HG03025 (cell line): Measurements from ENCODE around the gene SLC1A3.
"Not testable (repeated sequence)": the region's sequence is repeated elsewhere in the genome, so short reads cannot be mapped to it uniquely, and the experiment has no call there.

Experiments used
- ATAC-seq: cut with Tn5 transposase; IDR thresholded peaks from one replicate; pipeline ENCODE4 v1.9.1; 2021; ENCODE audit warnings: mild to moderate bottlenecking, moderate library complexity; ENCODE audit not compliant: unreplicated experiment, low FRiP score

SLC1A3 gene

DNA sequence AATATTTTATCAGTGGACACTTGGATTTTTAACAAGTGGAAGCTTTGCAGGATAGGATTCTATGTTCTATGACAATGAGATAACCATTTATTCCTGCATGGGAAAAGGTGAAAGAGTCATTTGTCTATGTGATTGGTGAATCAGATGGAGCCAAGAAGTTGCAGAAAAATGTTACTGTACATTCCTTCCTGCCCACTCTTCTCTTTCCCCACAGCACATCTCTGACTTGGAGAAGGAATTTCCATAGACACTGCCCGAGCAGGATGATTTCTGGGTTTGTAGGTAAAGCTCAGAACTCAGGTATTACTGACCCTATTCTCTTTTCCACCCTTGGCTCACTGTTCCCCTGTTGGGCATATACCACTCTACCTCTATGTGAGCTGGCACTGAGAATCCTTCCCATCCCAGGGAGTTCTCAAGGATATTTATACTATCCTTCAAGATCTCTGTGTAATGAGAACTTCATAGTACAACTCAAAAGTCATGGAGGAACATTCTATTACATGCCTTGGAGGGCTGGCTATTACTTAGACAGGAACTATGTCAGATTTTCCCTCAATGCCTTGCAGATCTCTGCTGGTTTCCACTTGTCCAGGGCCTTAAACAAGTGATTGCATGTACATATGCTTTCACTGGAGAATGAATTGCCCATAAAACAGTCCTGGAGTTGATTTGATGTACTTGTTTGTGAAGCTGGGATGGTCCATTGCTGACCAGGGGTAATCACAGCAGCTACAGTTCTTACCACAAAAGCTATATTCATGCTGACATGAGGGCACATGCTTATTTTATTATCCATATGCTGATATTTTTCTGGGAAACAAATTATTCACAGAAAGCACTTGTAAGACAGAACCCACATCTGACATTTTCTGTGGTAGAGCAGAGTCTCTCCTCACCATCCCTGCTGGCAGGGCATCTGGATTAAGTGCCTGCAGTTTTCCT, 24.1 kb downstream of the SLC1A3 start:
- ATAC-seq: no peak

DNA sequence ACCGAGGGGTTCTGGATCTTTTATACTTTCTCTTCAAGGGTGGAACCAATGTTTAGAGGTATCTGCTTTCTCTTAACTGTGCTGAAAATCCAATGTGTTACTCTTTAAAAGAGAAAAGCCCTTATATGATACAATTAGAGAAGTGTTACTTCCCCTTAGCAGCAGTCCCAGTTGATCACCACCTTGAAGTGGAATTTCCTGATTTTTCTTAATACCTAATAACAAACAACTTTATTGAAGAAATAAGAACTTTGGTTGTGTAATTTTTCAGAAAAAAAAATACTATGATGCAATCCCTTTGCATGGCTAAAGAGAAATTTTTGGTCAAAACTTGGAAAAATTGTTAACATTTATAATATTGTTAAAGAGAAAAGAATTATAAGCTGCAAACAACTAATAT, 24.7 kb downstream of the SLC1A3 start:
- no peak for ATAC-seq

DNA sequence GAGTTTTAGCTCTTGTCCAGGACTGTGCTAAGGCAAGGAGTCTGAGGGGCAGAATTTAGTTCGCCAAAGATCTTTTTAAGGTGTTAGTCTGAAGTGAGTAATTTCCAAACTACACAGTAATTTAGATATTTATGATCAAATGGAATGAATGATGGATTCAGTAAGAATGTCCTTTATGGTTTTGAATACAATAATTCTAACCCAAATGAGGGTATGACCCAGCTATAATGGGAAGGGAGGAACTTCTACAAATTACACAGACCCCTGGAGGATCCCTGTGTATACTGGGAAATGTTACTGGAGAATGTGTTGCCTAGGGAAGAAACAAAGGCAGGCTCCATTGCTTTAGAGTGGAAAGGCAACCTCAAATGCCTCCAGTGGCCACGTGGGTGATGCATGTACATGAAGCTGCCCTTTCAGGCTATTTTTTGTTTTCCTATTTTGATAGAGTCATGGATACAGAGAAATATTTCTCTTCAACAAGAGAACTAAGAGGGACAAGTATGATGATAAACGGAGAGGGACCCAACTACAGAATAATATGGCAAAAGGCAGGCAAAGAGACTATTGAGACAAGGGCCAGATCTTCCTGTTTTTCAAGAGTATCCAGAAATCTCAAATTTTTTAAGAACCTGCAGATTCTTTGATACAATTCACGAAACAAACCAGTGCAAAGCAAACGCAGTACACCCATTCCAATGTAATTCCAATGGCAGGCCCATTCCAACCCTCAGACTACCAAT, 25.4 kb downstream of the SLC1A3 start:
- no peak for ATAC-seq

DNA sequence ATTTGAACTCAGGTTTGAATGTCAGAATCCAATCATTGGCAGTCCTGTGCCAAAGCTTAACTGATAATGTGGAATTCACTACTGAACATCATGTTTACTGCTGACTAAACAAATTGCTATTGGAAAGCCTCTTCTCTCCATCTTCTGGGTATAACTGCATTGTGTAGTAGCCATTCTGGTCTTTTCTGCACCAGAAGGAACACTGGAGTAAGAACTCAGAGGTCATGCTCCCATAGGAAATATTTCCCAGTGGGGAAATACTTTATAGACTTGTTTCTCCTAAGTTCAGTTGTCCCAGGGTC, 25.9 kb downstream of the SLC1A3 start:
- ATAC-seq: no peak

DNA sequence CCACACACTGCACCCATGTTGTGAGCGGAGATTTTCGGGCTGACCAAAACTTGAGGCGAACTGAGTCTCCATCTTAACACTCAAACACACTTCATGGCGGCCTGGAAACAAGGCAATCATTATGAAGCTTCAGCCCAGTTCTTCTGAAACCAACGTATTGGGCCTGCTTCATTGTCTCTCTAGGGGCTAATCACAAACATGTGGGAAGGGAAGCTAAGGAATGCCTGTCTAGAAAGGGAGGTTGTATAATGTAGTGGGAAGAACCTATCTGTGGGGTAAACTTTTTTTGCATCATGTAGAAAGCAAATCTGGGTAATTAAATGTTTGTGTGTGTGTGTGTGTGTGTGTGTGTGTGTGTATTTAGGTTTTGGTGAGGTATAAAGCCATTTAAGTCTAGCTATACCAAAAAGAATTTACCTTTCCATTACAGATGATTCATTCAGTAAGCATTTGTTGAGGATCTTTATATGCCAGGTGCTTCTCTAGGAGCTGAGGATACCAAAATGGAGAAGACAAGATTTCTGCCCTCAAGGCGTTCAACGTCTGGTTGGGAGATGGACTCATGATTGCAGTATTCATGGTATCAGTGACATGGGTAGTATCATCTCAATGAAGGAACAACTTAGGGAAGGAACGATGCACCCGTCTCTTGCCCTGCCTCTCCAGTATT, 29.4 kb downstream of the SLC1A3 start:
- no peak for ATAC-seq

DNA sequence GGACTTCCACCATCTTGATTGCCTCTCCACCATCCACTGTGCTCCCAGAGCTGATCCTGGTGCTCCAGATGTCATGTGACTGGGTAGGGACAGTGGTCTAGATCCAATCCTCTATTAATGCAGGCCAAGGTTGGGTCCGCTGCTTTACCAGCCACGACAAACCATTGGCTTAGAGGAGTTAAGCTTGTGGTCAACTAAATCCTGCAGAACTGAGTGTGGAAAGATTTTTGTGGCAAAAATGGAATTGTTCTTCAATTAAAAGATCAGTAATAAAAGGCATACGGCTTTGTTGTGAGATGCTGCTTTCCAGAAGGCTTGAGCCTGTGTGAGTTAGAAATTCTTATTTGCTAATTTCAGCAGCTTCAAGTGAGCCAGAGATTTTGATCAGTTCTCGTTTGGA, 30.7 kb downstream of the SLC1A3 start:
- ATAC-seq: no peak

DNA sequence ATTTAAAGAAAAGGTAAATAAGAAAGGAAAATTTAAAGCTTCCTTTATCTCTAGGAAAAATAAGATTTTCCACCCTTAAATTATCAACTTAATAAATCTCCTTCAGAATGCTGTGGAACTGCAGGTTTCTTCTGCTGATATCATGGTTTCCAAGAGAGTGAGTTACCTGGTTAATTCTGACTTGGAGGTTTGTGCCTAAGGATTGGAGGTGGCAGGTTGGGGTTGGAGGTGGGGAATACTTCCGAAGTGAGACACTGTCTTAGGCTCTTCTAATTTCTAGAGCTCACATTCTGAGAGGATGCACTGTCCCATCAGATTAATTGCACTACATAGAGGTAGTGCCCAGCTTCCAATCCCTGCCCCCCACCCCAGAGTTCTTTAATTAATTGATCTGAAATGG, 31.1 kb downstream of the SLC1A3 start:
- no peak for ATAC-seq

DNA sequence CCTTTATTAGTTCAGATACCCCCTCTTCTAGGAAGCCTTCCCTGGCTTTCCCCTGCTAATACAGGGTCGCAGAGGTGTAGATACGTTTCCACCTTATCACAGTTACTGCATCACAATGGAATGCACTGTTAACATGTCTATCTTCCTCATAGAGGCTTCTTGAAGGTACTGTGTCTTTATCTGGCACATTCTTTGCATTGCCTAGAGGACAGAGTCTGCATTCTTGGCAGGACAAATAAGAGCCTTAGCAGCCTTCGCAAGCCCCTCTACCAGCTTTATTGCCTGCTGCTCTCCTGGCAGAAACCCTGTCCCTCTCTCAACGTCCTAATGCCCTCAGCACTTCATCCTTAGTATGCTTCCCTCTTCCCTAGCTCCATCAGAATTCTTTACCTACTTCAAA, 31.6 kb downstream of the SLC1A3 start:
- no peak for ATAC-seq

DNA sequence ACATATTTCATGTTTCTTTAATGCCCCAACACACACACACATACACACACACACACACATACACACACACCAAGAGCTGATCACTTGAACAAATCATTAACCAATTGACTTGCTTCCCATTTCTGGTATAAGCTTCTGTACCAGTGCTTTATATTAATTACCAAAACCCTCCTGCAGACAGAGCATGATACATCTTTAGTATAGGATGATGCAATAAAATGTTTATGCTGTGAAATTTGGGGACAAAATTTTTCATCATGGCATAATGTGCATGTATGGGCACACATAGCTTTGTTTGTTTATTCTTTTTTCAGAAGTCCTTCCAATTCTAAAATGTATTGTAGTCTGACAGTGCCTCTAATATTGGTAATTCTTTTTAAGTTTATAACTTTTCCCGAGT, 34.5 kb downstream of the SLC1A3 start:
- no peak for ATAC-seq

DNA sequence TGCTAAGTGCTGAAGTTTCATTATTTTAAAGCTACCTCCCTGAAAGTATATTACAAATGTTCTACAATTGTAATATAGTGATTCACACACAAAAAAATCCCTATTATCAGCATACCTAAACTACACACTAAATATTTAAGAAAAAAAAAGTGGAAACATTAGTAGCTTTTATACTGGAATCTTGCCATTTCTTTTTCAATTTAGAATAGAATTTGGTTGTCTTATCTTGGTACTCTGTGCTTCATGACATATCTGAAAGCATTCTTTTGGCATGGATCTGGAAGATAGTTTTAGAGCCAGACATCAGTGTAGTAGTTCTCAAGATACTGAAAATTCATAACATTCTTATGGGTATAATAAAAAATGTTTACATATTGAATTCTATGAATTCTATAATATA, 35.0 kb downstream of the SLC1A3 start:
- no peak for ATAC-seq

DNA sequence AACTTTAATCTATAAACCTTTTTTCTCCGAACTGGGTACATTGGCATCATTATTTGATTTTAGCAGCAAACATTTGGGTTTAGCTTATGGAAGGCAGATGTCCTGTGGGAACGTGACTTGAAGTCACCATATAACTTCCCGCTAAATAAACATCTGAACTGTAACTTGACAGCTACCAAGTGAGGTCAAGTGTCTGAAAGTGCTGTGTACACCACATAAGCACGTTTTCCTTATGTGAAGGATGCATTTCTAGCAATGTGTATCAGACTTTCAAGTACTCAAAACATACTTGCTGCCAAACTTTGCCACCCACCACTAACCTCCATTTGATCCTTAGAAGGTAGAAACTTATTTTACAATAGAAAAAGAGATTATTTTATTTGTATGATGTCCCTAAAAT, 35.7 kb downstream of the SLC1A3 start:
- ATAC-seq: no peak

DNA sequence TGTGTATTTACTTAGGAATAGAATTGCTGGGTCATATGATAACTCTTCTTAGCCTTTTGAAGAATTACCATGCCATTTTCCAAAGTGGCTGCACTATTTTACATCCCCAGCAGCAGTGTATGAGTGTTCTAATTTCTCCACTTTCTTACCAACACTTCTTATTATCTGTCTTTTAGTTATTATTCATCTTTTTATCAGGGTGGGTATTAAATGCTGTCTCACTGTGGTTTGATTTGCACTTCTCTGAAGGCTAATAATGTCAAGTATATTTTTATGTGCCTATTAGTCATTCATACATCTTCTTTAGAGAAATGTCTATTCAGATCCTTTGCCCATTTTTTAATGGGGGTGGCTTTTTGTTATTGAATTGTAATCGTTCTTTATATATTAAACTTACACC, 36.8 kb downstream of the SLC1A3 start:
- no peak for ATAC-seq

DNA sequence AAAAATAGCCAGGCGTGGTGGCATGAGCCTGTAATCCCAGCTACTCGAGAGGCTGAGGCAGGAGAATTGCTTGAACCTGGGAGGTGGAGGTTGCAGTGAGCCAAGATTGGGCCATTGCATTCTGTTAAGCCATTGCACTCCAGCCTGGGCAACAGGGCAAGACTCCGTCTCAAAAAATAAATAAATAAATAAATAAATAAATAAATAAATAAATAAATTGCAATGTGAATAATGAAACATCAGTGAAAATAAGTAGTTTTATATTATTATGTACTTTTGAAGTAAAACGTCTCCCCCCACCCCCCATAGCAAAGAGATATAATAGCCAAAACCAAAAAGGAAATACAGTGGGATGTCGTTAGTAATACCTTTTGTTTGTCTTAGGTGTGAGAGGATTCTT, 37.4 kb downstream of the SLC1A3 start:
- not testable (repeated sequence) for ATAC-seq

DNA sequence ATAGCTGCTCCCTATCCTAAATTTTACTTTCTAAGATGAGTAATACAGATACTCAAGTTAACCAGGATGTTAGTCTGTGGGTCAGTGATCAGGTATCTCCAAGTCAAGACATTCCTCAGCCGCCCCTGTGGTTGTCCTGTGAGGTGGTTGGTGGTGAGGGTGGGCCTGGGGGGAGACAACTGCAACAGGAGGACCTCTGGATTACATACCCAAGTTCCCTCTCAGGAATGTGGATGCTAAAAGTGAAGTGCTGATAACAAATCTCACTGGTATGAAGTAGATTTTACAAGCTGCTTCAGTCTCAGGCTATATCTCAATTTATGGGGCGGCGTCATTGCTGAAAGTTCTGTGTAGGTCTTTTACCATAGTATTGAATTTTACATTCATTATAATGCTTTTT, 38.3 kb downstream of the SLC1A3 start:
- ATAC-seq: no peak

DNA sequence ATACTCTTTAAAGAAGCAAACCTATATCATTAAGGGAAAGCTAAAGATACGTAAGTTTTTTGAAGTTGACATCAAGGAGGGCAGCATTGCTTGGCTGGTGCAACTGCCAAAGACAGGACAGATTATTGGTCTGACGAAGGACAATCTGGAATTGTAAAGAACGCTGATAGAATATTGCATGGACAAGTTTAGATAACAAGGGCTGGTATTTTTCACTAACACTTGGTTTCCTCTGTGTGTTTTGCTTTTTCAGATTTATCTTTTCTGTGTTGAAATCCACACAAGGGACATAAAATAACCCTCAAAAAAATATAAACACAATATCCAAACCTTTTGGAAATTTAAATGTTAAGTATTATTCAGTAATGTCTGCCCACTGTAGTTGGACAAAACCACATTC, 39.7 kb downstream of the SLC1A3 start:
- ATAC-seq: no peak

DNA sequence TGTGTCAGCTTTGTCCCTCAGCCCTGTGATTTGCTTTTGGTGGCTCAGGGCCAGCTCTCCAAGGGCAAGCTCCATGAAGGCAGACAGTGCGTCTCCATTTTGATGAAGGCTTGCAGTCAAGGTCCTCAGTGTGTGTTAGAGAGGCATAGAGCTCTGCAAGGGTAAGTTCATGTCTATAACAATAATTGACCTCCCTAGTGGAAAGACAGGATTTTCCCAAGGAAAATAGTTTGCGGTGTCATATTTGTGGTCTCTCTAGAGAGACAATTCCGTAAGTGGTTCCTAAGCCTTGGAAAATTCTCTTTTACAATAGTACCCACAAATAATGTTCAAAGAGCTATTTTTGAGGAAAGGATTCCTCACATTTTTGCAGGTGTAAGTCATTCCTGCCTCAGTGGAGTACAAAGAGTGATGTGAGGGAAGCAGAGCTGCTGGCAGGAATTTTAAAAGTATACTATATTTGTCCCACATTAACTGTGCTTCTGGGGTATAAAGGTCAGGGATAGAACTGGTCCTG, 40.2 kb downstream of the SLC1A3 start:
- ATAC-seq: no peak

DNA sequence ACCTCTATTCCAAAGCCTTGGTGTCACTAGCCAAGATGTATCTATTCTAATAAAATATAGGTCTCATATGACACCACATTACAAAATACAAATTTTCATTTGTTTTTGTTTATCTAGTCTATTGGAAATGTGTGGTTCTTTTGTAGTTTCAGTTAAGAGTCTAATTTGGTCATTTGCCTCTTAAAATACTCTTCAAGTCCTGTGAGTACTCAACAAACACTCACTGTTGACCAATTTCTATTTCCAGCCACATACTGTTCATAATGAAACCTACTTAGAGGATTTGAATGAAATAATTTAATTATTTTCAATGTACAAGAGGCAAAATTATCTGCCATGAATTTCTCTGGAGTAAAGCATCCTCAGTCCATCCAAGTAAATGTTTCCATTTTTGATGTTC, 40.6 kb downstream of the SLC1A3 start:
- no peak for ATAC-seq

DNA sequence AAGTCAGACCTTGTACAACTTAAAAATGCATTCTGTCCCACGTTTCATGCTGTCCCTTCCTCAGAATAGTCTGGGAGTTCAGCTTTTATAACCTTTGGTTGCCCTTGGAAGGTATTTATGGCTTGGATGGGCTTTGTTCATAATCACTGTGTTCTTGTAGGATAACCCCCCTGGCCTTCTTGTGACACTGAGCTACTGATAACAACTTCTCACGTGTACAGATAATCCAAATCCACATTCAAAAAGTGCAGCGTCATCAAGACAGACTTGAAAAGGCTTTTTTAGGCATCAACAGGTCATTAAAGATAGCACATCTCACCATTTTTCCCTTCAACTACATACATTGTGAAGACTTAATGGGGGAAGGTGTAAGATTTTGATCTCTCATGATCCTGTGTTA, 42.0 kb downstream of the SLC1A3 start:
- ATAC-seq: no peak

DNA sequence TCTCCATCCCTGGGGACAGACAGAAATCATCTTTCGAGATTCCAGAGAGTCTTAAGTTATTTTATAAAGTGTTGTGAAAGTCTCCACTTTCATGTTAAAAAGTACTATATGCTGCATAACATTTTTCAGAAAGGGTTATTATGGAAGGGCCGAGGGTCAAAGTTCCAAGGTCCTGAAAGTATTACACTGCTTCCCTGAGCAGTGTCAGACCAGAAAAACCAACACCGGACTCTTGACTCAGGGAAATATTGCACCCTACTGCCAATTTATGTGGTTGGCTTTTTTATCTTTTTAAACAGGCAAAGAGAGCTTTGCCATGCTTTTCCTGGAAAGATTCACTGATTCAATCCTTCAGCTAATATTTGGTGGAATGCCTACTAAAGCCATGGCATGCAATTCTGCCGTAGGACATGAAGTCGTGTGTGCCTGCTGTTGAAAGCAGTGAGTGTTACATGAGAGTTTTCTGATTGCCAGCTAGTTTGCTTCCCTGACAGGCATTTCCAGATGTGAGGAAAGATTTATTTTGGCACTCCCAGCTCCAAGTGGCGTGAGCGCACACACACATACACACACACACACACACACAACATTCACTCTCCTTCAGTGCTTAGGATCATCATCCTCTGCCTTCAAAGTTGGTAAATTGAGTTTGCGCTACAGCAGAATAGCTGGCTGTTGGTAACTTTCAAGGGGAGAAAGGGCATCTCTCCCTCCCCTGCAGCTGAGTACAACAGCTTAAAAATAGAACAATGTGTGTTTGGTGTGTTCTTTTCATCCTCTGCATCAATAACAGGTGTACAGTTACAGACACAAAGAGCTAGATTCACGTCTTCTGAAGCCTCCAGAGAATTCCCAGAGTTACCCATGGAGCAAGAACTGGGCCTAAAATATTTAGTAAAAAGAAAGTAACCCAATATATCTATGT, 45.6 kb downstream of the SLC1A3 start:
- no peak for ATAC-seq

DNA sequence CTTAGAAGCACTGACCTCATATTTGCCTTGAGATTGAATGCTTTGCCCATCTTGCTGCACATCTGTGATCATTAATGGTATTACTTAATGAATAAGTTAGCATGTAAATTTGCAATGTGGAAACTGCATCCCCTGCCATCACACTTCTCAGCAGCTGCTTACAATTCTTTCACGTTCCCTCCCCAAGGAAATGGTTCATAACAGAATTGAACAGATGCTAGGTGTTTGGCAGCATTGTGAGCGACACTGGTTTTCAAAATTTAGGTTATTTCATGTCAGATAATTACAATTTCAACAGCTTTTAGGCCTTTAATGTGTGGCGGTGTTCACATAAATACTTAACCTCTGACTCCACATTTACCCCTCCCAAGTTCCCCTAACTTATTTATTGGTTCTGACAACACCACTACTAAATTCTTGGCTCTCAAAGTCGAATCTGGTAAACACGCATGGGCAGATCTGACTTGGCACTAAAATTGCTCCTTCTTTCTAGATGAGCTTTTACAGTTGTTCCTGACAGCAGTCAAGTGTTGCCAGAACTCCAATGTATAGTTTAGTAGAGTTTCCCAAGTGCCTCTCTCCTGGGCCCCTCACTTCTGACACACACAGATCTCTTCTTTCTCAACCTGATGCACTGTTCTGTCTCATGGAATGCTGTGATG, 46.8 kb downstream of the SLC1A3 start:
- ATAC-seq: no peak
